Activated CD8-positive, alpha-beta memory T cell treated with anti-CD3 and anti-CD28 coated beads, Interleukin-2, amount 10 ng/mL, durations not matched to agents 7 days and 5 days (primary cell): ENCODE results near the gene MAD1L1. TPM values are rescaled to one million over a fixed set of nuclear protein-coding genes. Genes with fewer than 3 reads are reported as not detected.

Experiments used
- ATAC-seq: fragments of 150-1000 bp; cut with Tn5 transposase; one replicate; pipeline ENCODE4 v1.10.0; 2021; ENCODE audit warnings: moderate library complexity
- CTCF ChIA-PET: fragments of 350-600 bp; sonication (Branson Sonifier 250); formaldehyde crosslinking; loops from one replicate; lab custom pipeline; 2021; ENCODE audit warnings: antibody characterized with exemption; lab: Charles Lee
- DNase-seq: peaks from one replicate; pipeline ENCODE4 v3.0.0-alpha.2; 2020
- H3K27ac Mint-ChIP-seq: one replicate; pipeline ENCODE4 v1.8.0; 2021; ENCODE audit warnings: mild to moderate bottlenecking, mixed read lengths
- H3K27me3 Mint-ChIP-seq: one replicate; pipeline ENCODE4 v1.8.0; 2021; ENCODE audit warnings: mixed read lengths
- H3K36me3 Mint-ChIP-seq: one replicate; pipeline ENCODE4 v1.8.0; 2021; ENCODE audit warnings: mild to moderate bottlenecking, mixed read lengths
- H3K4me1 Mint-ChIP-seq: one replicate; pipeline ENCODE4 v1.8.0; 2021; ENCODE audit warnings: mixed read lengths
- H3K4me3 Mint-ChIP-seq: one replicate; pipeline ENCODE4 v1.8.0; 2021; ENCODE audit warnings: mild to moderate bottlenecking, moderate library complexity, mixed read lengths
- H3K9me3 Mint-ChIP-seq: one replicate; pipeline ENCODE4 v1.8.0; 2022; ENCODE audit warnings: low read depth, mixed read lengths
- total RNA-seq, 2 experiments: library from RNA; stranded (reverse); gene quantifications; one replicate each; pipeline ENCODE4 v1.2.3, GENCODE V29; 2021

MAD1L1 gene
- total RNA-seq, 2 experiments from 2014 or later: 60.0 to 97.7 TPM

DNA sequence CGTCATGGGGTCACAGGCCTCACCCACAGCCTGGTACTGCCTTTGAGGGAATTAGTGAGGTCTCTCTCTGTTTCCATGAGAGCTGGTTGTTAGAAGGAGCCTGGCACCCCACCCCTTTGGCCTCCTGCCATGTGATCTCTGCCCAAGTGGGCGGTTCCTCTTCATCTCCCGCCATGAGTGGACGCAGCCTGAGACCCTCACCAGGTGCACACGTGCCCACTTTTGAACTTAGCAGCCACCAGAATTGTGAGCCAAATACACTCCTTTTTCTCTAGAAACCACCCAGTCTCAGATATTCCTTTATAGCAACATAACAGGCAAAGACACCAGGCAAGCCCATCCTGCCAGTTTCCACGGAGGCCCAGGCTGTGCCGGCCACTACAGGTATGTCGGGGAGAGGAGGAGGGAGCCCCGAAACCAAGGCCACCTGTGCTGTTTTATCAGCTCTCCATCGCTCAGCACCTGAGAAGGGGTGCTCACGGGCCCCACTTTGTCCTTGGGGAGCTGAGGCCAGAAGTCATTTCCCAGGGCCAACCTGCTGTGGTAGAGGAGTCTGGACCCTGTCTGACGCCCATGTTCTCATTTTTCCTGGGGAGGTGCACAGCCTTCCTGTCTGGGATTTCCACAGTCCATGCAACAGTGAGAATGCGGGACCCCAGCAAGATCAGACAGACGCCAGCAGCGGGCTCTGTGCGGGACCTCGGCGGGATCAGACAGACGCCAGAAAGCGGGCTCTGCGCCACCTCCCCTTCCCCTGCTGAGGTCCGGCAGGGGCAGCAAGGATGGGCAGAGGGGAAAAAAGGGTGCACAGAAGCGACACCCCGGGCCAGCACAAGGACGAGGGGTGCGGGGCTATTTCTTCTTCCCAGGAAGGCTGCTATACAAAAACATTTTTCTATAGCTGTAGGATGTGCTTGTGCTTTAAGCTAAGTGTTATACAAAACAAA, 342.2 kb downstream of the MAD1L1 start:
- no peak overlapping the region for H3K27ac Mint-ChIP-seq
- no peak overlapping the region for H3K4me3 Mint-ChIP-seq
- peaks cover 23% of the 10 kb centered on the region for H3K36me3 Mint-ChIP-seq
- H3K27me3 Mint-ChIP-seq: no peaks in the 10 kb centered on the region
- peaks cover 41% of the 10 kb centered on the region for H3K4me1 Mint-ChIP-seq
- no peak for ATAC-seq
- peaks cover 14% of the 10 kb centered on the region for H3K9me3 Mint-ChIP-seq
- DNase-seq: no peak
- CTCF ChIA-PET: no interaction called here

- ATAC-seq (peak; percentile 73), DNase-seq (peak; percentile 67)
- H3K27me3 Mint-ChIP-seq: no peaks in the 10 kb centered on the region
- H3K27ac Mint-ChIP-seq: peak overlapping the region; percentile 49
- H3K36me3 Mint-ChIP-seq: peaks cover 23% of the 10 kb centered on the region
- peaks cover 14% of the 10 kb centered on the region for H3K9me3 Mint-ChIP-seq
- H3K4me3 Mint-ChIP-seq: no peak overlapping the region
- CTCF ChIA-PET: no interaction called here
- H3K4me1 Mint-ChIP-seq: peaks cover 41% of the 10 kb centered on the region
These were observed 343.1 kb downstream of the MAD1L1 start for GRCh38 chr7:1889556-1890181.

GRCh38 chr7:1889091-1889490, 343.7 kb downstream of the MAD1L1 start:
- Mint-ChIP-seq H3K4me1 (peaks cover 44% of the 10 kb centered on the region), H3K4me3 (no peak overlapping the region), H3K27ac (no peak overlapping the region), H3K36me3 (peaks cover 23% of the 10 kb centered on the region), H3K27me3 (no peaks in the 10 kb centered on the region), H3K9me3 (peaks cover 14% of the 10 kb centered on the region)
- DNase-seq (no peak), ATAC-seq (no peak)
- CTCF ChIA-PET: no interaction called here

DNA sequence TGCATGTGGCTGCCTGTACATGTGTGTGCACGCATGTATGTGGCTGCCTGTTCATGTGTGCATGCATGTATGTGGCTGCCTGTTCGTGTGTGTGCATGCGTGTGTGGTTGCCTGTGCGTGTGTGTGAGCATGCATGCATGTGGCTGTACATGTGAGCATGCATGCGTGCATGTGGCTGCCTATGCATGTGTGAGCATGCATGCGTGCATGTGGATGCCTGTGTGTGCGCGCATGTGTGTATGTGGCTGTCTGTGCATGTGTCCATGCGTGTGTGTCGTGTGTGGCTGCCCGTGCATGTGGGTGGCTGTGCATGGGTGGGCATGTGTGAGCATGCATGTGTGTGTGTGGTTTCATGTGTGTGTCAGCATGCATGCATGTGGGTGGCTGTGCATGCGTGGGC, 344.3 kb downstream of the MAD1L1 start:
- Mint-ChIP-seq H3K36me3 (peaks cover 23% of the 10 kb centered on the region), H3K27me3 (no peaks in the 10 kb centered on the region), H3K27ac (no peak overlapping the region), H3K4me3 (no peak overlapping the region), H3K4me1 (peaks cover 50% of the 10 kb centered on the region), H3K9me3 (peaks cover 14% of the 10 kb centered on the region)
- CTCF ChIA-PET: no interaction called here
- no peak for ATAC-seq
- no peak for DNase-seq

GRCh38 chr7:1887251-1887650, 345.5 kb downstream of the MAD1L1 start:
- ATAC-seq (no peak), DNase-seq (no peak)
- Mint-ChIP-seq H3K36me3 (peaks cover 23% of the 10 kb centered on the region), H3K4me3 (no peak overlapping the region), H3K27me3 (no peaks in the 10 kb centered on the region), H3K9me3 (peaks cover 14% of the 10 kb centered on the region), H3K4me1 (peaks cover 62% of the 10 kb centered on the region), H3K27ac (no peak overlapping the region)
- CTCF ChIA-PET: no interaction called here

DNA sequence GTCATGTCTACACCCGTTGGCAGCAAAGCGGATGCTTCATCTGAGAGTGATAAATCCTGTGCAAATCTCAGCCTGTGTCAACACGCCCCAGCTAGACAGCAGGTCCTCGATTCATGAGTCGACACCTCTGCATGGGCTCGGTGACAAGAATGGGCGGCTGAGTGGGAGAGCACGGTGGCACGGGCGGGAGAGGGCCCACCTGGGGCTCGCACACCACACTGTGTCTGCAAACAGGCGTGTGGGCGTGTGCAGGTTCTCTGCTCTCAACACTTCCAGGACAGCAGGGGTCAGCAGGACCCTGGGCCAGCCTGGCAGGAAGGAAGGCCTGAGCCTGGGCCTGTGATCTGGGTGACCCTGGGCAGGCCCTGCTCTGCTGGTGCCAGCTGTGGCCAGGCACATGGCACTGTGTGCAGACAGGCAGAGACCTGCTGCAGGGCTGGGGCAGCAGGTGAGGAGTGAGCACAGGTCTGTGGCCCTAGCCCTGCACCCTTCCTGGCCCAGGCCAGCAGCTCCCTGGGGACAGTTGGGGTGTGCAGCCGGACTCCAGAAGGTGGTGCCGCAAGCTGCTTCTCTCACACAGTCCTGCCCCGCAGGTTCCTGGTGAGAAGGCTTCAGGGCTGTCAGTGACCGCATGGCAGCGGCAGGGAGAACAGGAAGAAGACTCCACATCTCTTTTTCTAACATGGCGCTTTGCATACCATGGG, 346.2 kb downstream of the MAD1L1 start:
- Mint-ChIP-seq H3K36me3 (peaks cover 23% of the 10 kb centered on the region), H3K27me3 (no peaks in the 10 kb centered on the region), H3K27ac (no peak overlapping the region), H3K4me1 (peaks cover 69% of the 10 kb centered on the region), H3K4me3 (no peak overlapping the region), H3K9me3 (peaks cover 14% of the 10 kb centered on the region)
- DNase-seq (no peak), ATAC-seq (no peak)
- CTCF ChIA-PET: no interaction called here

- no peaks in the 10 kb centered on the region for H3K27me3 Mint-ChIP-seq
- H3K36me3 Mint-ChIP-seq: peaks cover 23% of the 10 kb centered on the region
- no peak for DNase-seq
- no peak overlapping the region for H3K27ac Mint-ChIP-seq
- no peak overlapping the region for H3K4me3 Mint-ChIP-seq
- H3K4me1 Mint-ChIP-seq: peaks cover 77% of the 10 kb centered on the region
- H3K9me3 Mint-ChIP-seq: peaks cover 14% of the 10 kb centered on the region
- CTCF ChIA-PET: no interaction called here
- ATAC-seq: no peak
These were observed 347.1 kb downstream of the MAD1L1 start for GRCh38 chr7:1885465-1886226.

GRCh38 chr7:1884583-1885350, 348.0 kb downstream of the MAD1L1 start:
- ATAC-seq: no peak
- CTCF ChIA-PET: no interaction called here
- Mint-ChIP-seq H3K4me3 (no peak overlapping the region), H3K27me3 (no peaks in the 10 kb centered on the region), H3K27ac (no peak overlapping the region), H3K36me3 (peaks cover 23% of the 10 kb centered on the region), H3K9me3 (peaks cover 14% of the 10 kb centered on the region), H3K4me1 (peaks cover 74% of the 10 kb centered on the region)
- no peak for DNase-seq

DNA sequence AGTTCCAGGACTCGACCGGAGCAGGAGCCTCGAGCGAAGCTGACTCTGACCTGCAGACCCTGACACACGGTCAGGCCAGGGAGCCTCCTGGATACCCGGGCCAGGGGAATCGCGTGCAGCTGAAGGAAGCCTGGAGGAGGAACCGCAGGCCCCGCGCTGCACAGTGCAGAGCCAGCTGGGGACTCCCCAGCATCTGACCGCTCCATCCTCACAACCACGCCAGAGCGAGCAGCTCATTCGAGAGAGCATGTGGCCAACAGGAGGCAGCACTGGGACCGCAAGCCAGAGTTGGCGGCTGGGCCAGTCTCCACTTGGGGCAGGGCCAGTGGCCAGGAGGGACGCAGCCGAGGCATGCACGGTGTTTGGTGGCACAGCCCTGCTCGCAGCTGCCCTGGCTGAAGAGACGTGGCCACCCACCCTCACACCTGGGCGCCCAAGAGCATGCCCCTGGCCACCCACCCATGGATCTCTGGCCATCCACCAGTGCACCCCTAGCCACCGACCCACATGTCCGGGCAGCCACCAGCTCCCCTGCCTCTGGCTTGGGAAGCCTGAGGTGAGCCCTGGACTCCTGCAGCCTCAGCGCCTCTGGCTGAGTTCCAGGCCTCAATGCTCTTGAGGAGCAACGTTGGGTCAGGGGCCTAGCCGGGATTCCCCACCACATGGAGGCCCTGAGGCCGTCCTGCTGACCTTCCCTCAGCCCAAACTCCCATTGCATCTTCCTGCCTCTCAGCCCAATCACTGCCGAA, 348.7 kb downstream of the MAD1L1 start:
- CTCF ChIA-PET: no interaction called here
- ATAC-seq (no peak), DNase-seq (no peak)
- no peaks in the 10 kb centered on the region for H3K27me3 Mint-ChIP-seq
- peaks cover 14% of the 10 kb centered on the region for H3K9me3 Mint-ChIP-seq
- H3K27ac Mint-ChIP-seq: no peak overlapping the region
- no peak overlapping the region for H3K4me3 Mint-ChIP-seq
- H3K4me1 Mint-ChIP-seq: peaks cover 69% of the 10 kb centered on the region
- H3K36me3 Mint-ChIP-seq: peaks cover 24% of the 10 kb centered on the region

GRCh38 chr7:1883031-1883761, 349.5 kb downstream of the MAD1L1 start:
- Mint-ChIP-seq H3K36me3 (peaks cover 22% of the 10 kb centered on the region), H3K4me3 (no peak overlapping the region), H3K9me3 (peaks cover 10% of the 10 kb centered on the region), H3K27me3 (no peaks in the 10 kb centered on the region), H3K4me1 (peaks cover 61% of the 10 kb centered on the region), H3K27ac (peak overlapping the region; percentile 82)
- peak; percentile 62 for DNase-seq
- CTCF ChIA-PET: interaction anchor here (0.7 to 0.9 kb wide), 2 partner anchors 57 to 274 kb away, joined by 3 read pairs; no protein-coding TSS in a partner anchor
- peak; percentile 24 for ATAC-seq

GRCh38 chr7:1882451-1882850, 350.3 kb downstream of the MAD1L1 start:
- peak; percentile 46 for ATAC-seq
- Mint-ChIP-seq H3K27me3 (no peaks in the 10 kb centered on the region), H3K4me3 (no peak overlapping the region), H3K4me1 (peaks cover 54% of the 10 kb centered on the region), H3K27ac (peak overlapping the region; percentile 82), H3K9me3 (peaks cover 3% of the 10 kb centered on the region), H3K36me3 (peaks cover 18% of the 10 kb centered on the region)
- CTCF ChIA-PET: interaction anchor here (0.6 to 0.9 kb wide), 3 partner anchors 58 to 275 kb away, joined by 3 read pairs; no protein-coding TSS in a partner anchor
- no peak for DNase-seq
